Renal cortex interstitium (tissue), 15 donors: ENCODE measurements around the gene SLC49A4. TPM values are rescaled to one million over a fixed set of nuclear protein-coding genes. Genes with fewer than 3 reads are reported as not detected.
A peak's percentile ranks its signal among the peaks of the same experiment; 100 is the strongest.
"Not testable (repeated sequence)": the region's sequence is repeated elsewhere in the genome, so short reads cannot be mapped to it uniquely, and the experiment has no call there.

Experiments used
- DNase-seq, 11 donors: peaks; one replicate each; pipeline ENCODE4 v3.0.0-alpha.2; 2013; ENCODE audit warnings: low read depth in 9 of 11, low spot score in 4 of 11; ENCODE audit errors: extremely low read depth in 1 of 11
- long read RNA-seq, 16 experiments: transcript quantifications; one replicate each; lab custom pipeline, GENCODE V29; 2026
- polyA plus RNA-seq, 3 donors: library from polyadenylated mRNA; unstranded; fragments of 120-200 nt; gene quantifications; one replicate each; pipeline ENCODE4 v1.2.1, GENCODE V29; 2013; ENCODE audit not compliant: insufficient read length in 3 of 3

The SLC49A4 gene
- 10 to 100 TPM; 14.0 to 15.5 (median 15.4) TPM for polyA plus RNA-seq
- long read RNA-seq, donor 1, partial matches to known transcripts = 0 of 3 reads
- long read RNA-seq, donor 1, other reads (novel, unspliced or antisense) = 0 of 3 reads
- long read RNA-seq, donor 2, transcript DIRC2-201 (9 exons, 3,596 nt) = major isoform, 5 of 5 reads
- long read RNA-seq, donor 2, partial matches to known transcripts = 0 of 5 reads
- long read RNA-seq, donor 2, other reads (novel, unspliced or antisense) = 0 of 5 reads
- long read RNA-seq, donor 3, partial matches to known transcripts = 0 of 3 reads
- long read RNA-seq, donor 3, other reads (novel, unspliced or antisense) = 0 of 3 reads
- long read RNA-seq, donor 4, transcript DIRC2-201 (9 exons, 3,596 nt) = major isoform, 6 of 6 reads
- long read RNA-seq, donor 4, partial matches to known transcripts = 0 of 6 reads
- long read RNA-seq, donor 4, other reads (novel, unspliced or antisense) = 0 of 6 reads
- long read RNA-seq, donor 5 = 0 reads
- long read RNA-seq, donor 6, partial matches to known transcripts = 0 of 2 reads
- long read RNA-seq, donor 6, other reads (novel, unspliced or antisense) = 0 of 2 reads
- long read RNA-seq, donor 7, partial matches to known transcripts = 0 of 4 reads
- long read RNA-seq, donor 7, other reads (novel, unspliced or antisense) = 0 of 4 reads
- long read RNA-seq, donor 8, transcript DIRC2-201 (9 exons, 3,596 nt) = major isoform, 11 of 11 reads
- long read RNA-seq, donor 8, partial matches to known transcripts = 0 of 11 reads
- long read RNA-seq, donor 8, other reads (novel, unspliced or antisense) = 0 of 11 reads
- long read RNA-seq, donor 9 = 0 reads
- long read RNA-seq, donor 10, partial matches to known transcripts = 0 of 3 reads
- long read RNA-seq, donor 10, other reads (novel, unspliced or antisense) = 0 of 3 reads
- long read RNA-seq, donor 11, partial matches to known transcripts = 0 of 2 reads
- long read RNA-seq, donor 11, other reads (novel, unspliced or antisense) = 0 of 2 reads
- long read RNA-seq, donor 12, partial matches to known transcripts = 0 of 1 reads
- long read RNA-seq, donor 12, other reads (novel, unspliced or antisense) = 0 of 1 reads
- long read RNA-seq, donor 13, transcript DIRC2-201 (9 exons, 3,596 nt) = major isoform, 5 of 11 reads
- long read RNA-seq, donor 13, partial matches to known transcripts = 6 of 11 reads
- long read RNA-seq, donor 13, other reads (novel, unspliced or antisense) = 0 of 11 reads
- long read RNA-seq, donor 14, transcript DIRC2-201 (9 exons, 3,596 nt) = major isoform, 10 of 10 reads
- long read RNA-seq, donor 14, partial matches to known transcripts = 0 of 10 reads
- long read RNA-seq, donor 14, other reads (novel, unspliced or antisense) = 0 of 10 reads
- long read RNA-seq, donor 15, partial matches to known transcripts = 0 of 2 reads
- long read RNA-seq, donor 15, other reads (novel, unspliced or antisense) = 0 of 2 reads
- long read RNA-seq, donor 16, transcript DIRC2-201 (9 exons, 3,596 nt) = major isoform, 7 of 7 reads
- long read RNA-seq, donor 16, partial matches to known transcripts = 0 of 7 reads
- long read RNA-seq, donor 16, other reads (novel, unspliced or antisense) = 0 of 7 reads

- DNase-seq = peak; percentile 59 to 77 (median 74)
Measured at GRCh38 chr3:122794779-122795673, at the start of gene SLC49A4. TSS of gene SLC49A4 (plus strand) at chr3:122795069. CDS start at chr3:122795193, 124 bp downstream.

GRCh38 chr3:122745369-122746021 lies 49.4 kb upstream of the SLC49A4 start:
- no peak for DNase-seq

GRCh38 chr3:122747295-122747694 lies 47.6 kb upstream of the SLC49A4 start:
- DNase-seq = not testable (repeated sequence)

GRCh38 chr3:122748347-122748746 lies 46.5 kb upstream of the SLC49A4 start:
- no peak for DNase-seq

- DNase-seq = peak in 5 of 11 donors; percentile 3 to 20 (median 5)
Measured at GRCh38 chr3:122754929-122755328, 39.9 kb upstream of the SLC49A4 start.

- DNase-seq = no peak
Measured at GRCh38 chr3:122755491-122755890, 39.4 kb upstream of the SLC49A4 start.

GRCh38 chr3:122758877-122759560 lies 35.9 kb upstream of the SLC49A4 start:
- DNase-seq = no peak

GRCh38 chr3:122760453-122761271 lies 34.2 kb upstream of the SLC49A4 start:
- DNase-seq = no peak

GRCh38 chr3:122766430-122766829 lies 28.4 kb upstream of the SLC49A4 start:
- no peak for DNase-seq

GRCh38 chr3:122767540-122768372 lies 27.1 kb upstream of the SLC49A4 start:
- no peak for DNase-seq

GRCh38 chr3:122770521-122771202 lies 24.2 kb upstream of the SLC49A4 start:
- DNase-seq = no peak

- DNase-seq = no peak
Measured at GRCh38 chr3:122772827-122773226, 22.0 kb upstream of the SLC49A4 start.

GRCh38 chr3:122773944-122774509 lies 20.8 kb upstream of the SLC49A4 start:
- no peak for DNase-seq

GRCh38 chr3:122774564-122774963 lies 20.3 kb upstream of the SLC49A4 start:
- no peak for DNase-seq
